ENCODE data around the gene FIS1. TPM values are rescaled to one million over a fixed set of nuclear protein-coding genes. Genes with fewer than 3 reads are reported as not detected.

FIS1 gene
- total RNA-seq, 1 donor from 2014 or later, result 118 TPM

- Mint-ChIP-seq H3K4me3 (ENCODE audit: unreplicated experiment) (no peak overlapping the region), H3K27ac (ENCODE audit: unreplicated experiment) (no peak overlapping the region), H3K27me3 (ENCODE audit: low read depth) (no peaks in the 10 kb centered on the region), H3K4me1 (ENCODE audit: low read depth) (peaks cover 9% of the 10 kb centered on the region), H3K36me3 (ENCODE audit: low read depth) (peaks cover 3% of the 10 kb centered on the region), H3K9me3 (ENCODE audit: low read depth) (no peaks in the 10 kb centered on the region)
- no peak for DNase-seq (ENCODE audit: low spot score)
- no peak for TF ChIP-seq CTCF (IDR thresholded peaks at IDR 0.05)
Observed at GRCh38 chr7:101233907-101234547, 10.9 kb downstream of the FIS1 start.

DNA sequence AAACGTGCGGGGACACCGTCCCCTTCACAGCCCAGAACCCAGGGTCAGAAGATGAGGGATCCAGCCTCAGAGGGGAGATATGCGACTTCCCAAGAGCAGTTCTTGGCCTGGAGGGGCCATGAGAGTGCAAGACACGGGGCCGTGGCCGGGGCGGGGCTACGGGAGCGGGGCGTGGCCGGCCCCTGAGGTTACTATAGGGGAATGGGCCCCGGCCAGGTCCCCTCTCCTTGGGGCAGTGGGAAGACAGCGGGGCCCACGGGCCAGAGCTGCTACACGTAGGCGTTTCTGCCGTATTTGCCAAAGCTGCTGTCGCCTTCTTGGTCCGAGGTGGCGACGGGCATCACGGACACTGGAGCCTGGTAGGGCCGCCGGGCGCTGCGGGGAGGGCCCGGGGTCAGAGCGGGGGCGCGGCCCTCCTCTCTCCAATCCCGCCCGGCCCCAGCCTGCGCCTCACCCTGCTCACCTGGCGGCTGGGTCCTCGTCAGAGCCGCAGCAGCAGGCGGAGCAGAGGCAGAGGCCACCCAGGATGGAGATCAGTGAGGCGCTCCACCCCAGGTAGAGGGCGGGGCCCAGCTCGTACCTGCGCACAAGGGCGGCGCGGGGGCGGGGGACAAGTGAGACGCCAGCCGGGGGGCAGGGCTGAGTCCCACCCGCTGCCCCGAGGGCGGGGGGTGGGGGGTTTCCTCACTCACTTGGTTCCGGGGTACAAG lies 12.6 kb downstream of the FIS1 start:
- H3K27ac Mint-ChIP-seq (ENCODE audit: unreplicated experiment), result peak overlapping the region; percentile 75
- peaks cover 5% of the 10 kb centered on the region for H3K4me1 Mint-ChIP-seq (ENCODE audit: low read depth)
- H3K36me3 Mint-ChIP-seq (ENCODE audit: low read depth), result peaks cover 5% of the 10 kb centered on the region
- no peak for DNase-seq (ENCODE audit: low spot score)
- no peak for TF ChIP-seq CTCF (IDR thresholded peaks at IDR 0.05)
- no peaks in the 10 kb centered on the region for H3K9me3 Mint-ChIP-seq (ENCODE audit: low read depth)
- H3K27me3 Mint-ChIP-seq (ENCODE audit: low read depth), result no peaks in the 10 kb centered on the region
- H3K4me3 Mint-ChIP-seq (ENCODE audit: unreplicated experiment), result no peak overlapping the region

DNA sequence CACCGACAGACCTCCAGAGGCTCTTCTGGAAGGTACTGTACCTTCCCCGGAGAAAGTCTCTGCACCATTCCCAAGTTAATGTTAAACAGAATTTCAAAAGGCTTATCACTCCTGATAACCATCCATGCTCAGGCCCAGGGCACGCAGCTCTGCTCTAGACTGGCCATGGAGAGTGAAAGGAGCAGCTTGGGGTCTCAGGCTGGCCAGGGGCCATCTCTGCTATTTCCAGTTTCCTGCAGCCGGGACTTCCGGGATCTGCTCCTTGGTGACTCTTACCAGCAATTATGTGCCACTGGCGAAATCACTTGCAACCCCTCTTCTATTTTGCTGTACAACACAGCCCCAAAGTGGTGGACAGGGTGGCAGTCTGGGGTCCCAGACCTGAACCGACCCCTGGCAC lies 13.2 kb downstream of the FIS1 start:
- no peaks in the 10 kb centered on the region for H3K27me3 Mint-ChIP-seq (ENCODE audit: low read depth)
- TF ChIP-seq CTCF (IDR thresholded peaks at IDR 0.05), result no peak
- DNase-seq (ENCODE audit: low spot score), result no peak
- no peaks in the 10 kb centered on the region for H3K9me3 Mint-ChIP-seq (ENCODE audit: low read depth)
- peaks cover 7% of the 10 kb centered on the region for H3K36me3 Mint-ChIP-seq (ENCODE audit: low read depth)
- H3K4me3 Mint-ChIP-seq (ENCODE audit: unreplicated experiment), result no peak overlapping the region
- H3K4me1 Mint-ChIP-seq (ENCODE audit: low read depth), result peaks cover 5% of the 10 kb centered on the region
- peak overlapping the region; percentile 75 for H3K27ac Mint-ChIP-seq (ENCODE audit: unreplicated experiment)

DNA sequence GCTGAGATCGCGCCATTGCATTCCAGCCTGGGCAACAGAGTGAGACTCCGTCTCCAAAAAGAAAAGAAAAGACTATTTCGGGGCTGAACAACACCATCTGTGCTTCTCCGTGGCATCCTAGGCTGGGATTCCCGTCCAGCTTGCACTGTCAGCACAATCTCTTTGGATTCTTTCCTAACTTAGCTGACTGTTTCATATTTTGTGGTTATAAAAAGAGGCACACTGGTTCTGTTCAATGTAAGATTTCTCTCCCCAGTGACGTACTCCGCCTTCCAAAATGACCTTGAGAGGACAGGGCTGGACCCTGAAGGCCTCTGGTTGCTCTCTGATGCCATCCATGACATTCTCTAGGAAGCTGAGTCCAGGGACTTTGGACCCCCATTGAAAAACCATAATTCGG lies 18.2 kb downstream of the FIS1 start:
- no peak for DNase-seq (ENCODE audit: low spot score)
- H3K36me3 Mint-ChIP-seq (ENCODE audit: low read depth), result peaks cover 26% of the 10 kb centered on the region
- peaks cover 2% of the 10 kb centered on the region for H3K4me1 Mint-ChIP-seq (ENCODE audit: low read depth)
- H3K27me3 Mint-ChIP-seq (ENCODE audit: low read depth), result no peaks in the 10 kb centered on the region
- no peak for TF ChIP-seq CTCF (IDR thresholded peaks at IDR 0.05)
- no peaks in the 10 kb centered on the region for H3K9me3 Mint-ChIP-seq (ENCODE audit: low read depth)
- no peak overlapping the region for H3K27ac Mint-ChIP-seq (ENCODE audit: unreplicated experiment)
- H3K4me3 Mint-ChIP-seq (ENCODE audit: unreplicated experiment), result no peak overlapping the region

DNA sequence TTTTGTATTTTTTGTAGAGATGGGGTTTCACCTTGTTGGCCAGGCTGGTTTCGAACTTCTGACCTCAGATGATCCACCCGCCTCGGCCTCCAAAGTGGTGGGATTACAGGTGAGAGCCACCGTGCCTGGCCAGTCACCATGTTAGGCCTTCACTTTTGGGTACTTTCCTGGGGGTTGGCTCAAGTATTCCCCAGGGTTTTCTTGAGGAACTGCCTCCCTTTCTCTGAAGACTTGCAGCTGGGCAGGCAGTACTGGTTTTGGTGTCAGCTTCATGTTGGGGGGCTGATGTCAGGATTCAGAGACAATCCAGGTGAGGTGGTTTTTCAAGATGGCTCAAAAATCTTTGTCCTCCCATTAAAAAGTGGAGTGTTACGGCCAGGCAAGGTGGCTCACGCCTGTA lies 19.2 kb downstream of the FIS1 start:
- Mint-ChIP-seq H3K27me3 (ENCODE audit: low read depth) (no peaks in the 10 kb centered on the region), H3K9me3 (ENCODE audit: low read depth) (no peaks in the 10 kb centered on the region), H3K27ac (ENCODE audit: unreplicated experiment) (no peak overlapping the region), H3K4me3 (ENCODE audit: unreplicated experiment) (no peak overlapping the region), H3K36me3 (ENCODE audit: low read depth) (peaks cover 27% of the 10 kb centered on the region), H3K4me1 (ENCODE audit: low read depth) (no peaks in the 10 kb centered on the region)
- no peak for TF ChIP-seq CTCF (IDR thresholded peaks at IDR 0.05)
- DNase-seq (ENCODE audit: low spot score), result no peak

Measured in chondrocyte (in vitro differentiated cells).